ENCODE results near the gene CCNY. TPM values are rescaled to one million over a fixed set of nuclear protein-coding genes. Genes with fewer than 3 reads are reported as not detected.

CCNY gene
- total and polyA plus RNA-seq, 9 donors, result 28.3 to 87.0 (median 60.9) TPM

DNA sequence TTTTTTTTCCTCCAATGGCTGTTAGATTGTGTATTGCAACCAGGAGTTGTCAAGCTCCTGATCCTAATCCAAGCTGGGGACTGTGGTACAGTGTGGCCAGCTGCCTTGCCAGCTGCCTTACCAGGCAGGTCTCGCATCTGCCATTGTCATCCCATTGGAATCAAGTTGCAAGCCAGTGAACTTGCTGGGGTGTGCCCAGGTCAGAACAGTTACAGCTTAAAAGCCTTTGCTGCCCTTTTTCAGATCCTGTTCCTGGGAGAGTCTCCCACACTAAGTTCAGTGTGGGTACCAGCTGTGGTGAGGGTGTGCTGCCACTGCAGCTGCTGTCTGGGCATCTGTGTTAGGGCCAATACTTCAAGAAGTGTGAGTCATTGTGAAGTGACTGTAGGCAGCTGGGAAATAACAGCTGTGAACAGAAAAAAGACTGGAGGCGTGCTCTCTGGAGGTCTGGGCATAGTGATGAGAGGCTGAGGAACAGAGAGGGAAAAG is 72.8 kb downstream of the CCNY start:
- Histone ChIP-seq H3K27ac (no peak overlapping the region), H3K4me1 (ENCODE audit: insufficient read depth) (peaks cover 14% of the 10 kb centered on the region), H3K27me3 (no peaks in the 10 kb centered on the region), H3K36me3 (no peaks in the 10 kb centered on the region), H3K9me3 (no peaks in the 10 kb centered on the region), H3K4me3 (no peak overlapping the region)
- intact Hi-C loops (cut with DNase I), result no loop called here
- no peak for DNase-seq
- no peak for TF ChIP-seq EP300 (IDR thresholded peaks at IDR 0.05)
- TF ChIP-seq, protein P1, sequence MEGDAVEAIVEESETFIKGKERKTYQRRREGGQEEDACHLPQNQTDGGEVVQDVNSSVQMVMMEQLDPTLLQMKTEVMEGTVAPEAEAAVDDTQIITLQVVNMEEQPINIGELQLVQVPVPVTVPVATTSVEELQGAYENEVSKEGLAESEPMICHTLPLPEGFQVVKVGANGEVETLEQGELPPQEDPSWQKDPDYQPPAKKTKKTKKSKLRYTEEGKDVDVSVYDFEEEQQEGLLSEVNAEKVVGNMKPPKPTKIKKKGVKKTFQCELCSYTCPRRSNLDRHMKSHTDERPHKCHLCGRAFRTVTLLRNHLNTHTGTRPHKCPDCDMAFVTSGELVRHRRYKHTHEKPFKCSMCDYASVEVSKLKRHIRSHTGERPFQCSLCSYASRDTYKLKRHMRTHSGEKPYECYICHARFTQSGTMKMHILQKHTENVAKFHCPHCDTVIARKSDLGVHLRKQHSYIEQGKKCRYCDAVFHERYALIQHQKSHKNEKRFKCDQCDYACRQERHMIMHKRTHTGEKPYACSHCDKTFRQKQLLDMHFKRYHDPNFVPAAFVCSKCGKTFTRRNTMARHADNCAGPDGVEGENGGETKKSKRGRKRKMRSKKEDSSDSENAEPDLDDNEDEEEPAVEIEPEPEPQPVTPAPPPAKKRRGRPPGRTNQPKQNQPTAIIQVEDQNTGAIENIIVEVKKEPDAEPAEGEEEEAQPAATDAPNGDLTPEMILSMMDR (IDR thresholded peaks at IDR 0.05), result no peak
- TF ChIP-seq POLR2A (IDR thresholded peaks at IDR 0.05), result no peak
- WGBS, 3 donors, result 59 to 76% (median 70%) methylated on average over 2 of the region's 2 CpGs

DNA sequence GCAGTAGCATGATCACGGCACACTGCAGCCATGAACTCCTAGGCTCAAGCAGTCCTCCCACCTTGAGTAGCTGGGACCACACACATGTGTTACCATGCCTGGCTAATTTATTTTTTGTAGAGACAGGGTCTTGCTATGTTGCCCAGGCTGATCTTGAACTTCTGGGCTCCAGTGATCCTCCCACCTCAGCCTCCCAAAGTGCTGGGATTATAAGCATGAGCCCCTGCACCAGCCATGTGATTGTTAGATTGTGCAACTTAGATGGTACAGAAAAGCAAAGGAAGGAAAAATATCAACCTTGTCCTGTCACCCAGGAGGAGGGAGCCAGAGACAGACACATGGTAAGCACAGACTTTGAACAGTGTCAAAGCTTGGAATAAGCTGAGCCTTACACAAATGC is 73.5 kb downstream of the CCNY start:
- TF ChIP-seq EP300 (IDR thresholded peaks at IDR 0.05) (no peak), POLR2A (IDR thresholded peaks at IDR 0.05) (no peak)
- TF ChIP-seq, protein P1 (IDR thresholded peaks at IDR 0.05), result no peak
- Histone ChIP-seq H3K4me1 (ENCODE audit: insufficient read depth) (peaks cover 14% of the 10 kb centered on the region), H3K9me3 (no peaks in the 10 kb centered on the region)

DNA sequence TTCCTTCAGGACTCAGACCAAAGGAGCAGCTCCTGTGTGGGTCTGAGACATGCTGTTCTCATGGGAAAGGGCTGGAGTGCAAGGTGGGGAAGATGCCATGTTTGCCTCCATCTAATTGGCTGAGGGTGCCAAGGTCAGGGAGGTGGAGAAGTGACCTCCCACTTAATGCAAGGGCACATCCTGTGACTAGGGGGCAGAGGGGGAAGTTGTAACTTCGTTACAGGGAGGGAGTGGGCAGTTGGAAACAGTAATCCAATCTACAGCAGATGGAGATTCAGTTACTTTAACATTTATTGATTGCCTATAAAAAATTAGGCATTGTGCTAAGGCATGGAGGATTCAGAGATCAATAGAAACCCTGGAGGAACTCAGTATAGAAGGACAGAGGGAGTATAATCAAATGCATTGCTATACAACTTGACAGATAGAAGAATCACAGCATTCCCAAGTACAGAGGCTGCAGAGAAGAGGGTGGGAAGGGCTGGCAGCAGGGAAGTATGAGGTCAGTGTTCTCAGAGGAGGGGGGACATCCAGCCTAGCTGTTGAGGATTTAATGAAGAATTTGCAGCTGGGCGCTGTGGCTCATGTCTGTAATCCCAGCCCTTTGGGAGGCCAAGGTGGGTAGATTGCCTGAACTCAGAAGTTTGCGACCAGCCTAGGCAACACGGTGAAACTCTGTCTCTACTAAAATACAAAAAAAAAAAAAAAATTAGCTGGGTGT is 75.9 kb downstream of the CCNY start:
- intact Hi-C loops (cut with DNase I), result no loop called here
- H3K4me1 ChIP-seq (ENCODE audit: insufficient read depth), result peaks cover 16% of the 10 kb centered on the region
- WGBS, 3 donors, result 81 to 85% (median 82%) methylated on average over 4 of the region's 4 CpGs
- H3K27ac ChIP-seq, result no peak overlapping the region
- no peak overlapping the region for H3K4me3 ChIP-seq
- no peaks in the 10 kb centered on the region for H3K27me3 ChIP-seq
- H3K9me3 ChIP-seq, result no peaks in the 10 kb centered on the region
- no peak for DNase-seq
- H3K36me3 ChIP-seq, result no peaks in the 10 kb centered on the region
- TF ChIP-seq, protein P1 (IDR thresholded peaks at IDR 0.05), result no peak
- no peak for TF ChIP-seq POLR2A (IDR thresholded peaks at IDR 0.05)
- TF ChIP-seq EP300 (IDR thresholded peaks at IDR 0.05), result no peak

More for the DNA sequence above, 73.5 kb downstream of the CCNY start:
- 81 to 88% (median 88%) methylated on average over 1 of the region's 1 CpG for WGBS, 3 donors
- H3K4me3 ChIP-seq, result no peak overlapping the region
- no peak for DNase-seq
- intact Hi-C loops (cut with DNase I), result no loop called here
- H3K27ac ChIP-seq, result no peak overlapping the region
- no peaks in the 10 kb centered on the region for H3K27me3 ChIP-seq
- no peaks in the 10 kb centered on the region for H3K36me3 ChIP-seq

DNA sequence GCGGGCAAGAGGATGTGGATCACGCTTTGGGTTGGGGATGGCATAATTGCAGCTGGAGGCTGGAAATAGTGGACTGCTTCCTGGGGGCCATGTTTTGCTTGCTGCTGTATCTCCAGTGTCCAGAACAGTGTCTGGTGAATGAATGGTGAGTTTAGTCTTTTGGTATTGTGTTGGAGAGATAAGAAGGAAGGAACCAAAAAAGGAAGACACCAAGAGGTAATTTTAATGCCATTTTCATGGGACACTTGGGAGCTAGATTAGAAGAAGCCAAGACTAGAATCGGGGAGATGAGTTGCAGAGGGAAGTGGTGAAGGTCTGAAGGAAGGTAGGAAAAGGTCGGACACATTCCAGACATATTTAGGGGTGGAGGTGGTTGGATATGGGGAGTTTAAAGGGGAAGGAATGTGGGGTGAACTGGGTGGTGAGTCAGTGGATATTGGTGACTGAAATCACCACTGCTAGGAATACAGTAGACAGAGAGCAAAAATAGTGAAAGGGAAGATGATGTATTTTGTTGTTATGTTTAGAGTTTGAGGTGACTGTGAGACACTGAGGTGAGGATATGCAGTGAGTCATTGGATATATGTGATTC is 76.7 kb downstream of the CCNY start:
- TF ChIP-seq POLR2A (IDR thresholded peaks at IDR 0.05) (no peak), EP300 (IDR thresholded peaks at IDR 0.05) (no peak)
- TF ChIP-seq, protein P1 (IDR thresholded peaks at IDR 0.05), result no peak
- DNase-seq, result no peak
- Histone ChIP-seq H3K27me3 (no peaks in the 10 kb centered on the region), H3K4me1 (ENCODE audit: insufficient read depth) (peaks cover 16% of the 10 kb centered on the region), H3K9me3 (no peaks in the 10 kb centered on the region), H3K4me3 (no peak overlapping the region), H3K36me3 (no peaks in the 10 kb centered on the region), H3K27ac (no peak overlapping the region)
- WGBS, 3 donors, result 78 to 87% (median 85%) methylated on average over 4 of the region's 4 CpGs
- intact Hi-C loops (cut with DNase I), result no loop called here
